GM18873 (cell line): Measurements from ENCODE around the gene WDR93.

Experiments
- ATAC-seq: cut with Tn5 transposase; IDR thresholded peaks from one replicate; pipeline ENCODE4 v1.9.1; 2021; ENCODE audit warnings: mild to moderate bottlenecking, moderate library complexity, moderate number of reproducible peaks; ENCODE audit not compliant: unreplicated experiment, low FRiP score

The WDR93 gene

DNA sequence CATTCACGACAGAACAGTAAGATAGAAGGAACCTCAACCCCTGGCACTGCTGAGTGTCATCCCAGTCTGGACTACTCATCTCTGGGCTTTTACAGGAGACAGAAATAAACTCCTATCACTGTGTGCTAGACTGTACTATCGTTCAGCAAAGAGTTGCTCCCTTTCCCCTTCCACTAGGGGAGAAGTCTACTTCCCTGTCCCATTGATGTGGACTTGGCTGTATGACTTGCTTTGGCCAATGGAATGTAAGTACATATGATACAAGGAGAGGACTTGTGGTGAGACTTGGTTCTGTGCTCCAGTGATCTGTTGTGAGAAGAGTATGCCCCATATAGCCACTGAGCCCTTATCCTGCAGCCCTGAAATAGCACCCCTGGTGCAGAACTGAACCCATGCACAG is 30.1 kb upstream of the WDR93 start:
- no peak for ATAC-seq

DNA sequence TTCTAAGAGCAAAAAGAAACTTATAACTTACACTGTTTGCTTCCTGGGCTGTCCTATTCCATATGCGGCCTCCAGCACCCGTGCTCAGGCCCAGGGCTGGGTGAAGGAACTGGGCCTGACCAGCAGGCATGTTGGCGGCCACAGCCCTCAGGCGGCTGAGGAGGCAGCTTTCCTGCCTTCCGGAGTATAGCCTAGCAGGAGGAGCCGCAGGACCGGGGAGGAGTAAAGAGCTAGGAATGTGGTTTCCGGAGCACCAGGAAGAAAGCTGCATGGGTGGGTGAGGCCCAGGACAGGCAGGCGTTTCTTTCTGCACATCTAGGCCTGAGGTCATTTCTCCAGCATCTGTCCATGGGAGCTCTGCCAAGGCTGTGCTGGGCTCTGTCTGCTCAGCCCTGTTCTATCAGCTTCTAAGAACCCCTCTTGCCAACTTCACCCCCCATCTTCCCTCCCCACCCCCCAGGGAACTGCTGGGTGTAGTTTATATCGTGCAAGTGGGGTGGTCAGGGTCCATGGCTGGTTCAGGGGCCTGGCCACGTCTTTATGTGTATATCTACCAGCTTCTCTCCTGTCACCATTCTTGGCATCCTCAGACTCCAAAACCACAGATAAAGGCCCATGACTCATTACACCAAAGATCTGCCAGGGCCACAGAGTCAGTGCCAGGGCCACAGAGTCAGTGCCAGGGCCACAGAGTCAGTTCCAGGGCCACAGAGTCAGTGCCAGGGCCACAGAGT is 27.6 kb upstream of the WDR93 start:
- no peak for ATAC-seq

DNA sequence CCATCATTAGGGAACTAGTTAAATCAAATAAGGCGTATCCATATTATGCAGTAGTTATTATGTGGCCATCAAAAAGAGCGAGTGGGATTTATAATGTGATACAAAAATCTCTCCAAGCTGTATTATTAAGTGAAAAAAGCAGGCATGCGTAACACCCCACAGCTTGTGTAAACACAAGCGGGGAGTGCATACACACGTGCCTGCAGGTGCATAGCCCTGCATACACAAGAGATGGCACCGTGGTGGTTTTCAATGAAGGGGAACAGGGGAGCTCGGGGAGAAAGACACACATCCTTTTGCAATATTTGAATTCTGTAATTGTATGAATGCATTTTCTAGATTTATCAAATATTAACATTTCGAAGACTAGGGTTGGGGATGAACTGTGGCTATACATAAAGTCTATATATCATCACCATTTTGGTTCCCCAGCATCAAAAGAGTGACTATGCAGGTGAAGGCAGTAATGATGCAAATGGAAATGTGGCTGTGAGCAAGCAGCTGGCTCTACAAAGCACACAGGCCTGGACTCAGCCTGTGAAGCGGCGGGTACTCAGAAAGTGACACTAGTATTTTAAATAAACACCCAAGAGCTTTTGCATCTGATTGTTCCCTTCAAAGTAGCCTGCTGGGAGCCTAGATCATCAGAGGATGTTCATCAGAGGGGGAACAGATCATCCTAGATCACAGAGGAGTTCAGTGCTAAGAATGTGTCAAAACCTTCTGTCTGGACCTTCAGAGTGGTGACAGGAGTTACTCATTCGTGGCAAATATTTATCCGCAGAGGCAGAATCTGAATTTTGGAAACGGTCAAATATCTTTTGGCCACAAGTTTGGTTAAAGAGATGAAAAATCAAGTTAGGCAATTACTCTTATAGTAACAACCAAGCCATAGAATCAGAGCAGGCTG is 25.9 kb upstream of the WDR93 start:
- ATAC-seq: no peak

DNA sequence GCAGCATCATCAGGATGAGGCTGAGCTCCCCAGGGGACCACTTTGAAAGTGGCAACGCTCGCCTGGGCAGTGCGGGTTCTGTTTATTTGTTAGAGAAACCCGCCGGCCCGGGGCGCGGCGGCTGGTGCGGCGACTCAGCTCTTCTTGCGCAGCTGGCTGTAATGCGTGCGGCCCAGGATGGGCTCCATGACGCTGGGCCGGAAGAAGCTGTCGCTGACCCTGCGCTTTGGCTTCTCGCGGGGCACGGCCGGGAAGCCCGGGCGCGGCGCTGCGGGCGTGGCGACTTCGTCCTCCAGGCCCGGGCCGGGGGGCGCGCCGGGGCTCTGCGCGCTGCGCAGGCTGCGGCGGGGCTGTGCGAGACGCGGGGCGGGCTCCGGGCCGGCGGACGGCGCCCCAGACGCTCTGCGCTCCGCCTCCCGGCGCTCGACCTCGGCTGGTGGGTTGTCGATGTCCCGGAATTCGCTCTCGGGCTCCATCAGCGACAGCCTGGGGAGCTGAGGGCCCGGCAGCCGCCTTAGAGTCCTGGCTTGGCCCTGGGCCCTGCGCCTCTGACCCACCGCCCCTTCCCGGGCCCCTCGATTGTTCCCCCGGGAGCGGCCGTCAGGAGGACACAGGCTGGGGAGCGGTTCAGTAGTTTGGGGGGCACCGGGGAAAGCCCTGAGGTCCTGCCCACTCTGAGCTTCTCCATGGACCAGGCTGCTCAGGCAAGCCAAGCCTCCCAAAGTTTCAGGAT is 25.0 kb upstream of the WDR93 start:
- no peak for ATAC-seq

DNA sequence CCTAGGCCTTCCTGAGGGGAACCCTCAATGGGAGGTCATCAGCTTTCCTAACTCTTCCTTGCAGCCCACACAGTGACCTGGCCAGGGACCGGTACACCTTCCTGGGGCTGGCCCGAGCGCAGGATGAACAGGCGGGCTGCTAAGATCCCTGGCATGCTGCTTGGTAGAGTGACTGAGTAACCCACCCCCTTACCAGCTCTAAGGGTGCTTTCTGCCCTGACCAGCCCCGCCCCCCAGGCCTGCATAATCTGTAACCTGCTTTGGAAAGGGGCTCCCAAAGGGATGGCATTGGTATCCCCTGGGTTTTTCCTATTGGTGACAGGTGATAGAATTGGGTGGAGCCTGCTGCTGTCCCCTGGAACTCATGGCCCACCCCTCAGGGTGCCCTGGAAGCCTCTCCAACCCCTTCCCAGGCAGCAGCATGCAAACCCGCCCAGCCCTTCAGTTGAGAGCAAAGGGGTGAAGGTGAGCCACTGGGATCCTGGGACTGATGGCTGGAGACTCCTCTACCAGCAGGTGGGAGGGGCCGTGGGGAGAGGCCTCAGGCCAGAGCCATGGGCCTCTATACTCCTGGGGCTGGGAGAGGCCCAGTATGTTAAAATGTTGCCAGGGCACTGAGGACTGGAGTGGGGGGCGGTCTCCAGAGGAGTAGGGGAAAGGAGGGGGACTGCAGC is 24.3 kb upstream of the WDR93 start:
- no peak for ATAC-seq

DNA sequence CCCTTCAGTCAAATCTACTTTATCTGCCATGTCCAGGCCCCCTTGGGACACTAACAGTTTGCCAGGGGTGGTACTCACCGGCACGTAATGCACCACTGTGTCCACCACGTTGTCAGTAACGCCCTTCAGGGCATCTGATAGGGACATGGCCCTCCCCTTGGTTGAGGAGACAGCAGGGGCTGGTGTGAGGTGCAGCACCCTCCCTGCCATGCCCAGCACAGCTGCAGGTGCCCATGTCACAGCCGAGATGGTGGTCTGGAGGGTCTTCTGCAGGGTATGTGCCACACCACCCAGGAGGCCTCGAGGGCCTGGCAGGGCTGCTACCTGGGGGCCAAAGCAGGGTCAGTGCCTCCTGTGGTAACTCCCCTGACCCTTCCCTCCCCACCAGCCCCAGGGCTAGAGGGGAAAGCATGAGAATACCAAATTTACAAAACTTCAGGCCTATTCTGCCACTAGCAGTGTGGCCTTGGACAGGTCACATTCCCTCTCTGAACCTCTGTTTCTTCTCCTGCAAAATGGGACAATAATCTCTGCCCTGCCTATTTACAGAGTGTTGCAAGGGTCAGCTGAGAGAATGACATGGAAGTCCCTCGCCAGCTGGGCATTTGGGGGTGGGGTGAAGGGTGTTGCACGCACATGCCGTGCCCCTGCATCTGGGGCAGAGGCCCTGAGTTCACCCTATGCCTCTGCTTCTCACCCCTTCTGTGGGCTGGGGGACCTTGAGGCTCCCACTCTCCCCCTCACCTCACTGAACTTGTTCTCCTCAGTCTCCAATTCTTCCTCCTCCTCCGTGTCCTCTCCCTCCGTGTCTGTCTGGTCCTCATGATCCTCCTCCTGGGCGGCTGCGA is 23.5 kb upstream of the WDR93 start:
- ATAC-seq: no peak

DNA sequence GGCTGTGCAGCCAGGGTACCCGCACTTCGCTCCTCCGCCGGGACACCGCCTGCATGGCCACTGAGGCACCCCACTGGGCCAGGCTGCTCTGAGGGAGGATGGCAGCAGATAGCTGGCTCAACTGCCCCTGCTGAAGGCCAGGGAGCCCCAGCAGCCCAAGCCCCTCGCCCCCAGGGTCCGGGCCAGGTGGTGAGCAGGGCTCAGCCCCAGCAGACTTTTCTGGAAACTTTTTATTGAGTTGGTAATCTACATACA is 23.0 kb upstream of the WDR93 start:
- ATAC-seq: no peak

DNA sequence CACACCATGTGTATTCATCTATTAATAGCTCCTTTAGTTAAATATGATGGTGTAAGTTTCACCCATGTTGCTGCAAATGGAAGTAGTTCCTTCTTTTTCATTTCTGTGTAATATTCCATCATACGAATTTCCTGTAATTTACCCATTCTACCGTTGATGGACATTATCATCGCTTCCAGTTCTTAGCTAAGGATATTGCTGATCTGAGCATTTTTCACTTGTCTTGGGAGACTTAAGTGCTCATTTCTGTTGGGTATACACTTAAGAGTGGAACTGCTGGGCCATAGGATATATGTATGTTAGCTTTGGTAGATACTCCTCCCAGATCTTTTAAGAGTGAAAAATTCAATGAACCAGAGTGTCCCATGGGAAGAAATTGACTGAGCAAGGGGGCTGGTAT is 22.4 kb upstream of the WDR93 start:
- ATAC-seq: no peak

DNA sequence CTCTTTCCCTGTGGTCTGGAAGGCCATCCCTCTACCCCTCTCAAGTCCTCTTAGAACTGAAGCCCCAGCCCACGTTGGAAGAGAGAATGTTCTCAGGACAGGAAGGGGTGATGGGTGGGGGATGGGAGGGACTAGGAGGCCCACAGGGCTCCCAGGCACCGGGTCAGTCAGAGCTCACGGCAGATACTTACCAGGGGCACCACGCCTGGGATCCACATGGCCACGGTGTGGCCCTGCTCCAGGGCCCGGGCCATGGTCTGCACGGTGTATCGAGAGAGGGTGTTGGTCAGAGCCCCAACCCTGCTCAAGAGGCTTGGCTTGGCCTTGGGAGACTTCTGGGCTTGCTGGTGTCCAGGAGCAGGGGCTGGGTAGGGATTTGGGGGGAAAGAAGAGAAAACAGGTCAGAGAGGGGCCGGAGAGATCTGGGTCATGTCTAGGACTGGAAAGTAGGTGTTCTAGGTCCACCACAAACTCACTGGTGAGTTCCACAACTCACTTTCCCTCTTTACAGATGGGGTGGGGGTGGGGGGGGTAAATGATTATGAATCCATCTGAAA is 21.2 kb upstream of the WDR93 start:
- ATAC-seq: no peak

DNA sequence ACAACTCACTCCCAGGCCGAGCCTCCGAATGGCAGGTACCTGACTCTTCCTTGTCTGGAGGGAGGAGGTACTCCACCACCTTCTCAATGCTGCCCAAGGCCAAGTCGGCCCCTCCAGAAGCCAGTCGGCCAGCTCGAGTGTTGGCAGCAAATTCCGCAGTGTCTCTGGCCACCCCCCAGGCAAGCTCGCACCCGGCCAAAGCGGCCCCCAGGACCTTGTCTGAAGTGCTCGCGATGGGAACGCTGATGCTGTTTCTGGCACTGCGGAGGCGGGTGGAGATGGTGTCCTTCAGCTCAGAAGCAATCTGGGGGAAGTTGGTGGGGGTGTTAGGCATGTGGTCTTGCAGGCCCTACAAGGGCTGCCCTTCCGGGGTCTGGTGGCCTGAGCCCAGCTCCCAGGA is 20.7 kb upstream of the WDR93 start:
- ATAC-seq: no peak

DNA sequence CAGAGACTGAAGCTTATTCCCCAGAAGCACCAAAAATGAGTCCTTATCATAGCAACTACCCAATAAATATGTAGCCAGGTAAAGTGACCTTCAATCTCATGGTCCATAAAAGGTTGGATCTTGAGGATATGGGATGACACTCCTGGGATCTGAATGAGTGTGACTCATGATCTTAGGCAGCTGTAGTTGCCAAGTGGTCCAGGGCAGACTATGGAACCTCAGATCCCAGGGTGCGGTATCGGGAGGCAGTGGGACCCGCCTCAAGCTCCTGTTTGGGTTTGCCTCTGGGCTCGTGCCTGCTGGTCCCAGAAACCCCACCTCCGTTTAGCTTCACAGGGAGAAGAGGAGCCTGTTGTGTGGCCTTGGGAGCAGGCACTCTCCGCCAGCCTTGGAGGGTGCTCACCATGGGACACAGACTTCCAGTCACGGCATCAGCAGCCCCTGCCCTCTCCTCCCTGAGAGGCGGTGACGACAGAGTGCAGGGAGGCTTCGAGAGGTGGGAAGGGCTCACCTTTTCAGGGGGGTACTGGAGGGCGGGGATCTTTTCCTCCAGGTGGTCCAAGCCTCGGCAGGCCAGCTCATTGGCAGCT is 19.5 kb upstream of the WDR93 start:
- no peak for ATAC-seq

DNA sequence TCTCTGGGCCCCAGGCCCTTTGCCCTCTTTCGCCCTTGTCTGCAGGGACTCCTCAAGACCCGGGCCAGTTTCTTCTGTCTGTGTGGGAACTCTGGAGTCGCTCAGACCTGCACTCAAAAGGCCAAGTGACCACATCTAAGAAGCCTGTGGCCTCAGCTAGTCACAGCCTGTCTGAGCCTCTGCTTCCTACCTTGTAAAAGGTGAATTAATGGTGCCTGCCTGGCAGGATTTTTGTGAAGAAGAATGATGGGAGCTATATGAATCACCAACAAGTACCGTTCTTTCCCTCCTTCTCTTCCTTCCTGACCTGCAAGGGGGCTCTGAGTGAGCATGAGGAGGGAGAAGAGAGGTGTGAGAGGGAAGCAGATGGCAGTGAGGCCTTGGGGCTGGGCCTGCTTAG is 18.9 kb upstream of the WDR93 start:
- ATAC-seq: no peak

DNA sequence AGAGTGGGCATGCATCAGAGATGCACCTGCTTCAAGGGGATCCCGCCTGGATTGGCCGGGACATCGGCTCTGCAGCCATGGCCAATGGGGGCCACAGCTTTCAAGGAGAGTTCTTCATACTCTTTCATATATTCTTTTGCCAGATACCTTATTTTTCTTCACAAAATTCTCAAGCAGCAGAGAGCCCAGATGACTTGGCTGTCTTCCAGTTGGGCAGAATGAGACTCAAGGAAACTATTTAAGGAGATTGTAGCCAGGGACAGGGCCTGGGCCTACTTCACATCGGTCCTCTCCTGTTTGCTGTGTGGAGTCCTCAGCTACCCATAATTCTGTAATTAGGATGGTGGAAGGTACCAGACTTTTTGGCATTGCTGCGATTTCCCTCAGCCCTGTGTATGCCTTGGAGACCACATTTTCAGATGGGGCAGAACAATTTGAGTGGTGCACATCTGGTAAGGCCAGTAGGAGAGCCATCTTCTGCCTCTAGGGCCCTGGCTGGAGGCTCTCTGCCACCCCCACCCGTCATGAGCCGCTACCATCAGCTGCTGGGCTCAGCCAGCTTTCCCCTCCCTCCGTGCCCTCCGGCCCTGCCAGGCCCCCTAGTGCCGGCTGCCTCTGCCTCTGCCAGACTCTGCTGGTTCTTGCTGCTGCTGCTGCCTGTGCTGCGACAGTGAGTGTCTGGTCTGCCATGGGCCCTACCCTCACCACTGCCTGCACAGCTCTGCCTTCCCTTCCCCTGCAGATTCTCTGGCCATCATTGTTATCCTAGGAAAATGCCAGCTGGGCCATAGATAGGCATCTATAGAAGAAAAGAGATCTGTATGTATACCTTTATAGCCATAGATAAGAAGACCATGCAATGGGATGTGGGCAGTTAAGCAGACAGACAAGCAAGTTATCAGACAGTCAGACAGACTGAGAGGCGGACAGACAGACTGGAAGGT is 18.1 kb upstream of the WDR93 start:
- ATAC-seq: no peak

DNA sequence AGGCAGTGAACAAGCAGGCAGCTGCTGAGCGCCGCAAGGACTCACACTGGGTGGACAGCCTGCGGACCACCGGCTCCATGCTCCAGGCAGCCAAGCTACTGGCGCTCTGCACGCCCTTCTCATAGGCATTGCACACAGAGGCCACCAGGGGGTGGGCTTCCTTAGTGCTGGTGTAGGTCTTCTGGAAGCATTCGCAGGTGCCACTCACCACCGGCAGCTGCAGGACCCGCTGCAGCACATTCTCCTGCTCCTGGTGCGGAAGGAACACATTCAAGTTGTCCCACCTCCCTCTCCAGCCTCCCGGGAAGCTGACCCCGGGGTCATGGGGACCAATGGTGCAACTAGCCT is 17.5 kb upstream of the WDR93 start:
- ATAC-seq: no peak

DNA sequence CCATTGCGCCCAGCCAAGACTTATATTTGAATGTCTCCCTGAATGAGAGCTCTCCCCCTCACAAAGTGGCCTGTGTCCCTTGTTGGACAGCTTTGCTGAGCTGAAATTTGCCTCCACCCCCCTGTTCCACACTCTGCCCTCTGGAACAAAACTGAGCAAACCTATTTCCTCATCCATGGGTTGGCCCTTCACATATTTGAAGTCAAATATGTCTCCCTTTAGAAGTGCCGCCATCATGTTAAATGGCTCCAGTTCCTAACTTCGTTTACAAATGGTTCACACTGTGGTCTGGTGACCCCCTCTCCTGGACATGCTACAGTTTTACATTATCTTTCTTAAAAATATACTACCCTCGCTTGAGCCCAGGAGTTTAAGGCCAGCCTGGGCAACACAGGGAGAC is 16.1 kb upstream of the WDR93 start:
- ATAC-seq: no peak

DNA sequence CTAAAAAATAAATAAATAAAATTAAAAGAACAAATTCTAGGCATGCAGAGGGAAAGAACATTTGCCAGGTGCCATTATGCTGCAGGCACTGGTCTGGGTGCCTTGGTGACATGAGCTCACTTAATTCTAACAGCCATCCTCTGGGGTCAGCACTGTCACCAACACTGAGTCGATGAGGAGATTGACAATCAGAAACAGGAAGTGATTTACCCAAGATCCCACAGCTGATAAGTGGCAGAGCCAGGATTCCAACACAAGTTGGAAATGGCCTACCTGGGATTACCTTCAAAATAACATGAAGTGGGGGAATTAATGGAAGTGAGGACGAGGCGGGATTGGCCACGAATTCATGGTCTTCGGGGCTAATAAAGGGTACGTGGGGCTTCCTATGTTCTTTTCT is 15.0 kb upstream of the WDR93 start:
- no peak for ATAC-seq

DNA sequence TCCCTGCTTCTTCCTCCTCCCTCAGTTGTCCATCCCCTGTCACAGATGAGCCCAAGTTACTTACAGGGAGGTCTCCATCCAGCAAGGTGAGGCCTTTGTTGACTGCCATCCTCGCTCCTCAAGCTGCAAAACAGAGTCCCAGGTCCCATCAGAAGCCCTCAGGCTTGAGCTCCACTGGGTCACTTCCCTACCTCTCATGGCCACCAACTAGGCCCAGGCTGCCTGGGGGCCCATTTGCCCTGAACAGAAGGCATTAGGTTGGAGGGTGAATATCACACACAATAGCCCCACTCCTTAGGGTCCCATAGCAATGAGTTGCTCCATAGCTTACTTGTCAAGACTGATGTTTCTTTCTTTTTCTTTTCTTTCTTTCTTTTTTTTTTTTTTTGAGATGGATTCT is 13.2 kb upstream of the WDR93 start:
- no peak for ATAC-seq

DNA sequence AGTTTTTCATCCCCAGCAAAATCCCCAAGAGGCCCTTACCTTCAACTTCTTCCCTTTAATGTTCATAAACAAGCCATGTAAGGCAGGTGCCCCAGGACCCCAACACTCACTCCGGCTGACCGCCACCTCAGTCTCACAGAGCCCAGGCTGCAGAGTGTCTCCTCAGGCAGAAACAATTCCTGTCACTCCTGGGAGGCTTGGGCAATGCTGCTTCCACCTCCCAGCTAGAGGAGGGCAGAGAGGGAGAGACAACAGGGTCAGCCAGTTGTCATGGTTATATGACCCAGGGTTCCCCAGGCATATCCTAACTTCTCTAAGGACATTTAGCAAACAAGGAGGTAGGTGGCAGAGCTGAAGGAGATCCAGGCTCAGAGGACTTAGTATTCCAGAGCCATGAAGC is 11.4 kb upstream of the WDR93 start, which contains the start of gene PLIN1:
Gene PLIN1 (minus strand): TSS at position 156 of the 400 bp plus-strand sequence. CDS start 1,878 bp downstream, outside the sequence.
- no peak for ATAC-seq
